Esophagus muscularis mucosa (tissue), 2 donors: ENCODE measurements around the gene PLA2R1.

ENCODE experiments used
- EP300 ChIP-seq: sonication (generic); formaldehyde crosslinking; IDR thresholded peaks from one replicate; pipeline ENCODE4 v1.6.1; 2017; ENCODE audit warnings: antibody characterized with exemption
- POLR2A ChIP-seq: fragments of 450-650 bp; IDR thresholded peaks from one replicate; pipeline ENCODE4 v1.6.1; 2017; ENCODE audit warnings: antibody characterized with exemption, moderate library complexity, mild to moderate bottlenecking, low read depth

DNA sequence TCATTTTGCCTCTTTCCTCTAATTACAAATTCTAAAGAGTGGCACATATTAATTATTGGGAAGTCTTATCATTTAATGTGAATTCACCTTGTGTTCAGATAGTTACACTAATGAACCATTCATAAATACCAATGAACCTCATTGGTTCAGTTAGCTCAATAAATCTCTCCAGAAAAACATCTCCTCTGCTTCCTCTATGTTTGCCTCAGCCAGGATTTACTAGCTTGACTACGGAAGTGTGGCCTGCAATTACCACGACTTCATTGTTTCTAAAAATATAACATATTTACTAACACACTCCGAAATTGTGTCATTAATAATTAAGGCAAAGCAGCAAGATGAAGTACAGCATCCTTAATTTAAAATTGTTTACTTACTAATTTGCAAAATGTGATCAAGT lies 103.3 kb downstream of the PLA2R1 start:
- TF ChIP-seq POLR2A (no peak), EP300 (no peak)
